OCI-LY7 (cell line): ENCODE data around the gene UBE2U. TPM values are rescaled to one million over a fixed set of nuclear protein-coding genes. Genes with fewer than 3 reads are reported as not detected.

Experiments used
- BruUV-seq: library from RNA; stranded (reverse); fragments of 400-500 nt; replicated peaks from 2 replicates; lab custom pipeline; 2021; lab: Mats Ljungman, UMichigan
- CTCF ChIA-PET: fragments of 300-600 bp; sonication (Branson Sonifier 250); formaldehyde crosslinking; loops from one replicate; lab custom pipeline; 2022; ENCODE audit warnings: antibody characterized with exemption; ENCODE audit not compliant: unreplicated experiment; lab: Charles Lee
- POLR2A ChIA-PET: fragments of 300-600 bp; sonication (Branson Sonifier 250); formaldehyde crosslinking; loops from one replicate; lab custom pipeline; 2022; ENCODE audit warnings: antibody characterized with exemption; lab: Charles Lee
- DNase-seq: peaks from one replicate; pipeline ENCODE4 v3.0.0-alpha.2; 2015; ENCODE audit warnings: low spot score
- H2AFZ ChIP-seq: fragments of 200-600 bp; sonication (generic), shearing (Covaris generic); 2 replicates; pipeline ENCODE4 v1.6.1; 2014; ENCODE audit warnings: mild to moderate bottlenecking, antibody characterized with exemption, low read length, moderate library complexity
- H3K27ac ChIP-seq: fragments of 200-600 bp; sonication (generic); 2 replicates; pipeline ENCODE4 v1.5.1; 2014; ENCODE audit warnings: mixed run types, low read depth, mild to moderate bottlenecking, moderate library complexity, low read length, inconsistent platforms; ENCODE audit not compliant: poor library complexity, severe bottlenecking
- H3K36me3 ChIP-seq: fragments of 200-600 bp; sonication (generic); 2 replicates; pipeline ENCODE4 v1.6.1; 2014; ENCODE audit warnings: mild to moderate bottlenecking, antibody characterized with exemption, low read length, moderate library complexity, mixed read lengths; ENCODE audit not compliant: insufficient read depth
- H3K4me1 ChIP-seq: fragments of 200-600 bp; sonication (generic); 2 replicates; pipeline ENCODE4 v1.5.1; 2014; ENCODE audit warnings: mild to moderate bottlenecking, low read length; ENCODE audit not compliant: insufficient read depth, poor library complexity, severe bottlenecking
- H3K4me2 ChIP-seq: fragments of 200-600 bp; sonication (generic); 2 replicates; pipeline ENCODE4 v1.6.1; 2014; ENCODE audit warnings: mild to moderate bottlenecking, low read length
- H3K4me3 ChIP-seq: fragments of 200-600 bp; sonication (generic); 2 replicates; pipeline ENCODE4 v1.5.1; 2014; ENCODE audit warnings: mild to moderate bottlenecking, low read depth, low read length; ENCODE audit not compliant: poor library complexity, severe bottlenecking
- H3K79me2 ChIP-seq: fragments of 200-600 bp; sonication (generic); 2 replicates; pipeline ENCODE4 v1.6.1; 2016; ENCODE audit warnings: low read depth, mild to moderate bottlenecking, low read length, moderate library complexity, mixed read lengths; ENCODE audit not compliant: insufficient read depth
- H3K9me2 ChIP-seq: fragments of 200-600 bp; sonication (generic); 2 replicates; pipeline ENCODE4 v1.6.1; 2016; ENCODE audit warnings: mild to moderate bottlenecking, low read length, mixed read lengths; ENCODE audit not compliant: insufficient read depth
- H3K9me3 ChIP-seq: fragments of 200-600 bp; sonication (generic); 2 replicates; pipeline ENCODE4 v1.6.1; 2014; ENCODE audit warnings: mild to moderate bottlenecking, mixed run types, low read length, mixed read lengths
- H4K20me1 ChIP-seq: fragments of 200-600 bp; sonication (generic); 2 replicates; pipeline ENCODE4 v1.6.1; 2014; ENCODE audit warnings: mild to moderate bottlenecking, antibody characterized with exemption, low read length, moderate library complexity, mixed read lengths; ENCODE audit not compliant: insufficient read depth
- CTCF ChIP-seq: fragments of 200-600 bp; sonication (generic); conservative IDR thresholded peaks from 2 replicates; pipeline ENCODE4 v1.5.1; 2014; ENCODE audit warnings: mild to moderate bottlenecking, antibody characterized with exemption, low read length, moderate library complexity, mixed read lengths
- EZH2phosphoT487 ChIP-seq: fragments of 200-600 bp; sonication (generic); IDR thresholded peaks from 2 replicates; pipeline ENCODE4 v1.6.1; 2018; ENCODE audit warnings: low read depth, borderline replicate concordance, mild to moderate bottlenecking, mixed run types, antibody characterized with exemption, low read length, moderate library complexity, mixed read lengths
- intact Hi-C: fragments of 100-400 bp; cut with micrococcal nuclease; formaldehyde crosslinking; loops from one replicate; pipeline ENCODE4 v1.10.0; 2022; ENCODE audit not compliant: unreplicated experiment
- total RNA-seq, 2 experiments: library from RNA; depleted of rRNA in 1 of 2; stranded (reverse); fragments of >200 nt in 1 of 2; shearing (Covaris generic) in 1 of 2; gene quantifications; 2 replicates each; pipeline ENCODE4 v1.2.3, GENCODE V29; 2014 to 2022

Gene UBE2U
- total RNA-seq, 2 experiments from 2014 or later: not detected

GRCh38 chr1:64268653-64269557, 65.5 kb downstream of the UBE2U start:
- H3K4me1 ChIP-seq: no peaks in the 10 kb centered on the region
- no peaks in the 10 kb centered on the region for H3K36me3 ChIP-seq
- no peak overlapping the region for H3K27ac ChIP-seq
- no peak overlapping the region for H3K4me2 ChIP-seq
- POLR2A ChIA-PET: no interaction called here
- CTCF ChIA-PET: no interaction called here
- H2AFZ ChIP-seq: no peak overlapping the region
- intact Hi-C loops: loop anchor here (2.0 to 10.0 kb wide), 4 partner anchors 408 to 1418 kb away; no protein-coding TSS in a partner anchor
- no peaks in the 10 kb centered on the region for H3K9me2 ChIP-seq
- no TSS peak for BruUV-seq
- H4K20me1 ChIP-seq: no peaks in the 10 kb centered on the region
- no peaks in the 10 kb centered on the region for H3K9me3 ChIP-seq
- no peaks in the 10 kb centered on the region for H3K79me2 ChIP-seq
- peak; percentile 72 for DNase-seq
- H3K4me3 ChIP-seq: no peak overlapping the region
- TF ChIP-seq EZH2phosphoT487 (no peak), CTCF (peak; percentile 83)

- TF ChIP-seq EZH2phosphoT487 (no peak), CTCF (no peak)
- no peak for DNase-seq
- Histone ChIP-seq H3K79me2 (no peaks in the 10 kb centered on the region), H4K20me1 (no peaks in the 10 kb centered on the region), H3K9me2 (no peaks in the 10 kb centered on the region), H3K27ac (no peak overlapping the region), H3K9me3 (no peaks in the 10 kb centered on the region), H3K4me3 (no peak overlapping the region), H3K4me1 (no peaks in the 10 kb centered on the region), H2AFZ (no peak overlapping the region), H3K4me2 (no peak overlapping the region), H3K36me3 (no peaks in the 10 kb centered on the region)
- BruUV-seq: no TSS peak
- CTCF ChIA-PET: no interaction called here
- intact Hi-C loops: loop anchor here (2.0 to 10.0 kb wide), 4 partner anchors 408 to 1418 kb away; no protein-coding TSS in a partner anchor
- POLR2A ChIA-PET: no interaction called here
These were observed 66.1 kb downstream of the UBE2U start for GRCh38 chr1:64269558-64269884.

GRCh38 chr1:64280001-64280400, 76.6 kb downstream of the UBE2U start:
- ChIA-PET POLR2A (no interaction called here), CTCF (no interaction called here)
- Histone ChIP-seq H4K20me1 (no peaks in the 10 kb centered on the region), H3K9me3 (no peaks in the 10 kb centered on the region), H3K9me2 (no peaks in the 10 kb centered on the region), H3K4me3 (no peak overlapping the region), H3K27ac (no peak overlapping the region), H3K36me3 (no peaks in the 10 kb centered on the region), H3K4me2 (no peak overlapping the region), H3K4me1 (no peaks in the 10 kb centered on the region), H3K79me2 (no peaks in the 10 kb centered on the region), H2AFZ (no peak overlapping the region)
- TF ChIP-seq CTCF: no peak
- TF ChIP-seq EZH2phosphoT487: no peak
- no TSS peak for BruUV-seq
- intact Hi-C loops: no loop called here
- DNase-seq: no peak
